ENCODE measurements around the gene ORMDL2.

GRCh38 chr12:55840581-55841351 is 22.9 kb downstream of the ORMDL2 start:
- no peak for TF ChIP-seq CTCF (IDR thresholded peaks at IDR 0.05)
- no peak for TF ChIP-seq POLR2A (IDR thresholded peaks at IDR 0.05)

All from vagina (tissue), 2 donors.